Lower leg skin (tissue), 3 donors: ENCODE data around the gene PTGS2.

Experiments used
- POLR2A ChIP-seq, 2 donors: fragments of 450-650 bp; IDR thresholded peaks; one replicate each; pipeline ENCODE4 v1.6.1; 2016 to 2017; ENCODE audit warnings: antibody characterized with exemption in 2 of 2, mild to moderate bottlenecking in 1 of 2, moderate library complexity in 1 of 2
- TF ChIP-seq, protein P1 (sequence below), 3 donors: fragments of 450-650 bp; IDR thresholded peaks; one replicate each; pipeline ENCODE4 v1.5.1; 2016; ENCODE audit warnings: antibody characterized with exemption in 3 of 3, mild to moderate bottlenecking in 3 of 3, moderate library complexity in 2 of 3

DNA sequence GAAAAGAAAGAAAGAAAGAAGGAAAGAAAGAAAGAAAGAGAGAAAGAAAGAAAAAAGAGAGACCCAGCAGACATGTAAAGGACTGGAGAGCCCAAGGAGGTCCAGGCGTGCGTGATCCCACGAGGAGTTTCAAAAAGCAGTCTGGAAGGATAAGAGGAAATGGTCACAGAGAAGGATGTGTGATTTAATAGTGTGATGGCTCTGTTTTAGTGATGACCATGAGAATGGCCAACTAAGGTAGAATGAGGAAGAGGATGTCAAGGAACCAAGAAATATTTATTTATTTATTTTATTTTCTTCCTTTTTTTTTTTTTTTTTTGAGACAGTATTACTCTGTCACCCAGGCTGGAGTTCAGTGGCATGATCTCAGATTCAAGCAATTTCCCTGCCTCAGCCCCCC lies 25.5 kb downstream of the PTGS2 start:
- TF ChIP-seq, protein P1, sequence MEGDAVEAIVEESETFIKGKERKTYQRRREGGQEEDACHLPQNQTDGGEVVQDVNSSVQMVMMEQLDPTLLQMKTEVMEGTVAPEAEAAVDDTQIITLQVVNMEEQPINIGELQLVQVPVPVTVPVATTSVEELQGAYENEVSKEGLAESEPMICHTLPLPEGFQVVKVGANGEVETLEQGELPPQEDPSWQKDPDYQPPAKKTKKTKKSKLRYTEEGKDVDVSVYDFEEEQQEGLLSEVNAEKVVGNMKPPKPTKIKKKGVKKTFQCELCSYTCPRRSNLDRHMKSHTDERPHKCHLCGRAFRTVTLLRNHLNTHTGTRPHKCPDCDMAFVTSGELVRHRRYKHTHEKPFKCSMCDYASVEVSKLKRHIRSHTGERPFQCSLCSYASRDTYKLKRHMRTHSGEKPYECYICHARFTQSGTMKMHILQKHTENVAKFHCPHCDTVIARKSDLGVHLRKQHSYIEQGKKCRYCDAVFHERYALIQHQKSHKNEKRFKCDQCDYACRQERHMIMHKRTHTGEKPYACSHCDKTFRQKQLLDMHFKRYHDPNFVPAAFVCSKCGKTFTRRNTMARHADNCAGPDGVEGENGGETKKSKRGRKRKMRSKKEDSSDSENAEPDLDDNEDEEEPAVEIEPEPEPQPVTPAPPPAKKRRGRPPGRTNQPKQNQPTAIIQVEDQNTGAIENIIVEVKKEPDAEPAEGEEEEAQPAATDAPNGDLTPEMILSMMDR (IDR thresholded peaks at IDR 0.05), result no peak
- TF ChIP-seq POLR2A (IDR thresholded peaks at IDR 0.05), result no peak
